ENCODE results near the gene VPS51. TPM values are rescaled to one million over a fixed set of nuclear protein-coding genes. Genes with fewer than 3 reads are reported as not detected.

VPS51 gene
- total and polyA plus RNA-seq, 2 of the 4 experiments (the other 2 are of a cell fraction) = 56.3 to 113 TPM

DNA sequence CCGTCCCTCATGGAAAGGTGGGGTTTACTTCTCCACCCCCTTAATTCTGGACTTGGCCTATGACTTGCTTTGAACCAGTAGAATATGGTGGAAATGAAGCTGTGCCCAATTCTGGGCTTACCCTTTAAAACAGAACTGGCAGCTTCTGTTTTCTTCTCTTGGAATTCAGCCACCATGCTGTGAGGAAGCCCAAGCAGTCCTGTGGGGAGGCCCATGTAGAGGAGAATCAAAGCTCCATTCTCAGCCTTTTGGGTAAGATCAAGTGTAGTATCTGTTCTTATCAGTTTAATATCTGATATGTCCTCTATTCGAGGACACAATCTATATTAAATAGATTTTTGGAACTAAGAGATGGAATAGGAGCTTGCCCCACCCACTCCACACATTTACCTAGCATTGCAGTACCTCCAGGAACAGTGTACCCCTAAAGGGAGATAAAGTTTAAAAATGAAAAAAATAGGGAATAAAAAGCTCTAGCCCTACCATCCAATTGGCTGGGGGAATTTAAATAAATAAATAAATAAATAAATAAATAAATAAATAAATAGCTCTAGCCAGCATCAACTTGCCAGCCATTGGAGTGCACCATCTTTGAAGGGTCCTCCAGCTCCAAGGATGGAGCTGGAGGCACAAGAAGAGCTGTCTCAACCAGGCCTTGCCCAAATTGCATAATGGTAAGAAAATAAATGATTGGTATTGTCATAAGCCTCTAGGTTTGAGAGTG, 51.5 kb downstream of the VPS51 start:
- Histone ChIP-seq H2BK20ac (ENCODE audit: low read depth, low read length) (no peak overlapping the region), H4K20me1 (ENCODE audit: insufficient read depth, low read length) (no peaks in the 10 kb centered on the region), H4K5ac (ENCODE audit: low read depth, low read length) (no peak overlapping the region), H3K9ac (ENCODE audit: low read depth, low read length) (no peak overlapping the region), H2AK9ac (replicated peaks; ENCODE audit: low read depth, low read length, poor library complexity) (no peak overlapping the region), H3K9me1 (ENCODE audit: insufficient read depth, low read length) (no peaks in the 10 kb centered on the region), H2BK5ac (ENCODE audit: low read depth, low read length, poor library complexity, severe bottlenecking) (no peak overlapping the region), H3K36me3 (ENCODE audit: control insufficient read depth, insufficient read depth, low read length) (no peaks in the 10 kb centered on the region), H4K91ac (ENCODE audit: insufficient read depth, low read depth, low read length) (no peak overlapping the region), H3K56ac (ENCODE audit: extremely low read depth, insufficient read depth, low read length) (no peak overlapping the region), H3K14ac (replicated peaks; ENCODE audit: low read depth, low read length) (no peak overlapping the region), H2BK120ac (ENCODE audit: low read depth, low read length) (no peak overlapping the region), H3K9me3 (ENCODE audit: control insufficient read depth, insufficient read depth, low read length) (peaks cover 3% of the 10 kb centered on the region; the same call in 1 of the 2 replicates), H3K23ac (ENCODE audit: low read depth, low read length) (no peak overlapping the region), H3K4me3 (ENCODE audit: insufficient read depth, low read depth, low read length) (no peak overlapping the region), H3K18ac (ENCODE audit: low read depth, low read length) (no peak overlapping the region), H3K27ac (ENCODE audit: insufficient read depth, low read length) (no peak overlapping the region), H2AFZ (replicated peaks; ENCODE audit: low read length, poor library complexity) (no peak overlapping the region), H4K8ac (ENCODE audit: low read depth in 2 of 2, low read length in 2 of 2) (no peak overlapping the region), H2AK5ac (ENCODE audit: low read depth, low read length) (no peak overlapping the region), H2BK15ac (ENCODE audit: low read depth, low read length) (no peak overlapping the region), H3K79me1 (ENCODE audit: low read depth in 1 of 2, low read length in 2 of 2) (no peaks in the 10 kb centered on the region), H3K27me3 (ENCODE audit: control insufficient read depth, insufficient read depth, low read length) (peaks cover 13% of the 10 kb centered on the region), H3K4me2 (ENCODE audit: low read depth, low read length) (no peak overlapping the region), H3K4ac (ENCODE audit: low read depth, low read length) (no peak overlapping the region), H3K4me1 (ENCODE audit: control insufficient read depth, insufficient read depth, low read length) (peaks cover 2% of the 10 kb centered on the region)
- DNase-seq (no peak), ATAC-seq (ENCODE audit: low read depth) (no peak)
- WGBS, 2 experiments (ENCODE audit: extremely low coverage in 2 of 2, insufficient read length in 1 of 2) = no CpG with 5 or more reads among the region's 2 CpGs
- dilution Hi-C loops (cut with HindIII; ENCODE audit: low sequenced_read_pairs, unreplicated experiment) (no loop called here), in situ Hi-C loops (cut with MboI; ENCODE audit: low sequenced_read_pairs) (no loop called here), intact Hi-C loops (cut with micrococcal nuclease) (no loop called here)
- ChIA-PET CTCF (no interaction called here), POLR2A (ENCODE audit: unreplicated experiment) (interaction anchor here (0.6 kb wide), 1 partner anchor 180 kb away, joined by 5 read pairs; no protein-coding TSS in a partner anchor)
- TF ChIP-seq, protein P1, sequence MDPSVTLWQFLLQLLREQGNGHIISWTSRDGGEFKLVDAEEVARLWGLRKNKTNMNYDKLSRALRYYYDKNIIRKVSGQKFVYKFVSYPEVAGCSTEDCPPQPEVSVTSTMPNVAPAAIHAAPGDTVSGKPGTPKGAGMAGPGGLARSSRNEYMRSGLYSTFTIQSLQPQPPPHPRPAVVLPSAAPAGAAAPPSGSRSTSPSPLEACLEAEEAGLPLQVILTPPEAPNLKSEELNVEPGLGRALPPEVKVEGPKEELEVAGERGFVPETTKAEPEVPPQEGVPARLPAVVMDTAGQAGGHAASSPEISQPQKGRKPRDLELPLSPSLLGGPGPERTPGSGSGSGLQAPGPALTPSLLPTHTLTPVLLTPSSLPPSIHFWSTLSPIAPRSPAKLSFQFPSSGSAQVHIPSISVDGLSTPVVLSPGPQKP (IDR thresholded peaks at IDR 0.05; ENCODE audit: borderline replicate concordance, low read depth, low read length) = no peak
- no peak for TF ChIP-seq CHD1 (IDR thresholded peaks at IDR 0.05; ENCODE audit: low read depth, low read length)
- TF ChIP-seq RFX5 (IDR thresholded peaks at IDR 0.05; ENCODE audit: low read depth, low read length) = no peak
- no peak for TF ChIP-seq CEBPB (IDR thresholded peaks at IDR 0.05; ENCODE audit: low read depth, low read length)
- TF ChIP-seq FOS (IDR thresholded peaks at IDR 0.05; ENCODE audit: low read depth, low read length) = no peak
- no peak for TF ChIP-seq SMC3 (IDR thresholded peaks at IDR 0.05; ENCODE audit: low read depth, low read length)
- TF ChIP-seq BHLHE40 (IDR thresholded peaks at IDR 0.05; ENCODE audit: low read depth, low read length) = no peak
- no peak for TF ChIP-seq POLR2A (IDR thresholded peaks at IDR 0.05; ENCODE audit: low read depth, low read length)
- TF ChIP-seq MXI1 (IDR thresholded peaks at IDR 0.05; ENCODE audit: borderline replicate concordance, low read depth, low read length) = no peak
- no peak for TF ChIP-seq NFE2L2 (IDR thresholded peaks at IDR 0.05; ENCODE audit: low read depth, low read length)
- TF ChIP-seq MAZ (IDR thresholded peaks at IDR 0.05; ENCODE audit: borderline replicate concordance, low read depth, low read length) = no peak
- no peak for TF ChIP-seq RAD21 (IDR thresholded peaks at IDR 0.05; ENCODE audit: low read length)
- TF ChIP-seq, protein P2, sequence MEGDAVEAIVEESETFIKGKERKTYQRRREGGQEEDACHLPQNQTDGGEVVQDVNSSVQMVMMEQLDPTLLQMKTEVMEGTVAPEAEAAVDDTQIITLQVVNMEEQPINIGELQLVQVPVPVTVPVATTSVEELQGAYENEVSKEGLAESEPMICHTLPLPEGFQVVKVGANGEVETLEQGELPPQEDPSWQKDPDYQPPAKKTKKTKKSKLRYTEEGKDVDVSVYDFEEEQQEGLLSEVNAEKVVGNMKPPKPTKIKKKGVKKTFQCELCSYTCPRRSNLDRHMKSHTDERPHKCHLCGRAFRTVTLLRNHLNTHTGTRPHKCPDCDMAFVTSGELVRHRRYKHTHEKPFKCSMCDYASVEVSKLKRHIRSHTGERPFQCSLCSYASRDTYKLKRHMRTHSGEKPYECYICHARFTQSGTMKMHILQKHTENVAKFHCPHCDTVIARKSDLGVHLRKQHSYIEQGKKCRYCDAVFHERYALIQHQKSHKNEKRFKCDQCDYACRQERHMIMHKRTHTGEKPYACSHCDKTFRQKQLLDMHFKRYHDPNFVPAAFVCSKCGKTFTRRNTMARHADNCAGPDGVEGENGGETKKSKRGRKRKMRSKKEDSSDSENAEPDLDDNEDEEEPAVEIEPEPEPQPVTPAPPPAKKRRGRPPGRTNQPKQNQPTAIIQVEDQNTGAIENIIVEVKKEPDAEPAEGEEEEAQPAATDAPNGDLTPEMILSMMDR (conservative IDR thresholded peaks at IDR 0.05; ENCODE audit: low read depth, low read length) = no peak
- no peak for TF ChIP-seq MAFK (IDR thresholded peaks at IDR 0.05; ENCODE audit: low read depth, low read length)
- TF ChIP-seq, protein P3, sequence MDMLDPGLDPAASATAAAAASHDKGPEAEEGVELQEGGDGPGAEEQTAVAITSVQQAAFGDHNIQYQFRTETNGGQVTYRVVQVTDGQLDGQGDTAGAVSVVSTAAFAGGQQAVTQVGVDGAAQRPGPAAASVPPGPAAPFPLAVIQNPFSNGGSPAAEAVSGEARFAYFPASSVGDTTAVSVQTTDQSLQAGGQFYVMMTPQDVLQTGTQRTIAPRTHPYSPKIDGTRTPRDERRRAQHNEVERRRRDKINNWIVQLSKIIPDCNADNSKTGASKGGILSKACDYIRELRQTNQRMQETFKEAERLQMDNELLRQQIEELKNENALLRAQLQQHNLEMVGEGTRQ (IDR thresholded peaks at IDR 0.05; ENCODE audit: low read depth, low read length) = no peak
- BruUV-seq (replicated peaks) = no TSS peak

Measured in IMR-90 (cell line).